Karpas-422 (cell line): ENCODE results near the gene WDFY1. TPM values are rescaled to one million over a fixed set of nuclear protein-coding genes. Genes with fewer than 3 reads are reported as not detected.

Experiments used
- DNase-seq: peaks from one replicate; pipeline ENCODE4 v3.0.0-alpha.2; 2015
- H2AFZ ChIP-seq: fragments of 200-600 bp; sonication (generic); 2 replicates; pipeline ENCODE4 v1.6.1; 2014; ENCODE audit warnings: antibody characterized with exemption, low read length, mixed read lengths
- H3K27ac ChIP-seq: fragments of 200-600 bp; sonication (generic); 2 replicates; pipeline ENCODE4 v1.5.1; 2014; ENCODE audit warnings: mild to moderate bottlenecking, low read length, moderate library complexity
- H3K27me3 ChIP-seq: fragments of 200-600 bp; sonication (generic); 2 replicates; pipeline ENCODE4 v1.6.1; 2014; ENCODE audit warnings: low read length, mixed read lengths
- H3K36me3 ChIP-seq: fragments of 200-600 bp; sonication (generic); 2 replicates; pipeline ENCODE4 v1.6.1; 2014; ENCODE audit warnings: low read length, mixed read lengths; ENCODE audit not compliant: insufficient read depth
- H3K4me1 ChIP-seq: fragments of 200-600 bp; sonication (generic); 2 replicates; pipeline ENCODE4 v1.6.1; 2014; ENCODE audit warnings: mild to moderate bottlenecking, low read length, mixed read lengths
- H3K4me2 ChIP-seq: fragments of 200-600 bp; sonication (generic); 2 replicates; pipeline ENCODE4 v1.6.1; 2014; ENCODE audit warnings: low read length, low read depth, mild to moderate bottlenecking; ENCODE audit not compliant: poor library complexity, severe bottlenecking
- H3K4me3 ChIP-seq: fragments of 200-600 bp; sonication (generic); 2 replicates; pipeline ENCODE4 v1.5.1; 2014; ENCODE audit warnings: mild to moderate bottlenecking, antibody characterized with exemption, low read length, mixed read lengths
- H3K79me2 ChIP-seq: fragments of 200-600 bp; sonication (generic); 2 replicates; pipeline ENCODE4 v1.6.1; 2014; ENCODE audit warnings: mild to moderate bottlenecking, low read length, mixed read lengths
- H3K9ac ChIP-seq: fragments of 200-600 bp; sonication (generic); 2 replicates; pipeline ENCODE4 v1.6.0; 2014; ENCODE audit warnings: low read length
- H3K9me2 ChIP-seq: fragments of 200-600 bp; sonication (generic), shearing (Covaris generic); replicated peaks from 2 replicates; pipeline ENCODE4 v1.6.0; 2014; ENCODE audit warnings: mild to moderate bottlenecking, low read length, moderate library complexity; ENCODE audit not compliant: insufficient read depth
- H3K9me3 ChIP-seq: fragments of 300-700, 200-600 bp; sonication (generic); 2 replicates; pipeline ENCODE4 v1.6.1; 2014; ENCODE audit warnings: low read length, mixed read lengths
- H4K20me1 ChIP-seq: fragments of 200-600 bp; sonication (generic); 2 replicates; pipeline ENCODE4 v1.6.1; 2014; ENCODE audit warnings: mild to moderate bottlenecking, antibody characterized with exemption, low read length, low read depth; ENCODE audit not compliant: insufficient read depth
- total RNA-seq: library from RNA; depleted of rRNA; stranded (reverse); fragments of >200 nt; shearing (Covaris generic); gene quantifications from 2 replicates; pipeline ENCODE4 v1.2.3, GENCODE V29; 2014; ENCODE audit warnings: low replicate concordance

Gene WDFY1
- total RNA-seq, 1 experiment from 2014 or later = 34.7 TPM

DNA sequence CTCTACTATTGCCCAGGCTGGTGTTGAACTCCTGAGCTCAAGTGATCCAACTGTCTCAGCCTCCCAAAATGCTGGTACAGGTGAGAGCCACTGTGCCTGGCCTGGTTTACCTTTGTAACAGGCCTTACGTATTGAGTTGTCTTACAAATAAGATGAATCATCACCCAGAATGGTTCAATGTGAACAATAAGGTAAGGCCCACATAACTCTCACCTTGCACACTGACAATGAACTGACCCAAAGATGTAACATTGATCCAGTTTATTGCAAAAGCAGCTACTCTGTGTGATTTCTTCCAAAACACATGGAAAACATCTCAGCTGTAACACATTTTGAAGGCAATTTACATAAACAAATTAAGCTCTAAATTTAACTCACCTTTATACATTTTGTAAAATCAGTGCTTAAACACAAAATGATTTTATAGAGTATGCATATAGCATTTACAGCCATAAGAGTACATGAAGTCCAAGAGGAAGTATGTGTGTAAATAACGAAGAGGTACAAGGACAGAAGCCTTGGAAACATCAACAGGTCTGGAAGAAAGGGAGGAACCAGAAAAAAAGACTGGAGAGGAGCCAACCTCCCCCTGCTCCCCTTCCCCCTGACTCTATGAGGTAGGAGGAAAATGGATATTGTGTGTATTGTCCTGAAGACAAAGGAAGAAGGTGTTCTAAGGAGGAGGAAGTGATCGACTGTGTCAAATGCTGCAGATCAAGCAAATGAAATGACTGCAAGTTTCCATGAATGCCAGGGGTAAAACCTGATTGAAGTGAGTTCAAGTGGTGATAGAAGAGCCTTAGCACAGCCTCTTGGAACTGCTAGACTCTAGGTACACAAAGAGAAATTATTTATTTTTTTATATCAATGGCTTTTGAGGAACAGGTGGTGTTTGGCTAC lies 5.6 kb upstream of the WDFY1 start:
- DNase-seq = no peak
- H3K4me2 ChIP-seq = peak overlapping the region; percentile 35
- H3K4me1 ChIP-seq = peaks cover 25% of the 10 kb centered on the region
- H3K27me3 ChIP-seq = no peaks in the 10 kb centered on the region
- no peaks in the 10 kb centered on the region for H4K20me1 ChIP-seq
- H3K9me2 ChIP-seq = no peaks in the 10 kb centered on the region
- no peaks in the 10 kb centered on the region for H3K36me3 ChIP-seq
- H3K27ac ChIP-seq = no peak overlapping the region
- H3K79me2 ChIP-seq = no peaks in the 10 kb centered on the region
- peak overlapping the region; percentile 18; the same call in 1 of the 2 replicates for H3K9ac ChIP-seq
- H2AFZ ChIP-seq = peak overlapping the region; percentile 96
- no peaks in the 10 kb centered on the region for H3K9me3 ChIP-seq
- no peak overlapping the region for H3K4me3 ChIP-seq

DNA sequence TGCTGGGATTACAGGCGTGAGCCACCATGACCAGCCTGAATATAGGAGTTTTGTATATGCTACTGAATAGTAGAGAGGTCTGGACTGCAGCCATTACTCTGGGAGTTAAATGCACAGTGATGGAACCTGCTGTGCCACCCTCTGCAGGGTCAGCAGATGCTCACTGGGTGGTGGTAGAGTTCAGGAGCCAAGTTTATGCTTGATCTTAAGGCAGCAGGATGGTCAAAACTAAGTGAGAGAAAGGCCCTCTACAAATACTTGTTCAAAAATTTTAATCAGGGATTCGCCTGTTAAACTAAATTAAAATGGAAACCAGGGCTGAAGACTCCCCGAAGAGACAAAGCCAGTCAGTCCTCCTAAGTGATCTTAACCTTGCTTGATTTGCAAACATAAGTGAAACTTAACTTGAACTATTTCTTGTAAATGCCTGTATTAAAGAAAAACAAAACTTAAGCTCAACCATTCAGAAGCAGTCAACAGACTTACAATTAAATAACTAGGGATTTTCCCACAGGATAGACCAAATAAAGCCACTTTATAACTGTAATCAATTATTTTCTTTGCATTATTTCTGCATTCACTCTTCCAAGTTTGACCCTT lies 4.2 kb upstream of the WDFY1 start:
- Histone ChIP-seq H2AFZ (no peak overlapping the region), H3K27ac (no peak overlapping the region)

DNA sequence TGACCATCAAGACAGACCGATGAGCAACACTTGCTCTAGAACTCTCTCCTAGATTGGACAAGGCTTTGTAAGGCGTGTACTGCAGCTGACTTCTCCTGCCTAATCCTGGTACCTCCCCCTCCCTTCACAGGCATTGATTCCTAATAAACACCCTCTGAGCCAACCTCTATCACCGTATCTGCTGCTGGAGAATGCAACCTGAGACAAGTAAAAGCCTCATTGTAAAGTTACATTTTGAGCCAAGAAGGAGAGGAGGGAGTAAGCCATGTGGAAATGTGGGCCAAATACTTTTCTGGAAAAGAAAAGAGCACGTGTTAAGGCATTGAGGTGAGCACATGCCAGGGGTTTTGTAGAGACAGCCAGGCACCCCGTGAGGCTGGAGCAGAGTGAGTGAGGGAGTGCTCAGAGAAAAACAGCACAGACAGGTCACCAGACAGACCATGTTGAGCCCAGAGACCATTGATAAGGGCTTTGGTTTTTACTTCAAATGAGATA lies 2.6 kb upstream of the WDFY1 start:
- Histone ChIP-seq H3K4me3 (no peak overlapping the region), H3K27ac (no peak overlapping the region), H3K79me2 (no peaks in the 10 kb centered on the region), H3K27me3 (no peaks in the 10 kb centered on the region), H3K9ac (no peak overlapping the region), H2AFZ (no peak overlapping the region), H3K4me1 (peaks cover 34% of the 10 kb centered on the region), H3K4me2 (no peak overlapping the region), H4K20me1 (no peaks in the 10 kb centered on the region), H3K36me3 (no peaks in the 10 kb centered on the region), H3K9me2 (no peaks in the 10 kb centered on the region), H3K9me3 (no peaks in the 10 kb centered on the region)
- no peak for DNase-seq

More for the DNA sequence above, 4.2 kb upstream of the WDFY1 start:
- DNase-seq = no peak
- H3K4me2 ChIP-seq = no peak overlapping the region
- no peaks in the 10 kb centered on the region for H3K36me3 ChIP-seq
- peaks cover 33% of the 10 kb centered on the region for H3K4me1 ChIP-seq
- H4K20me1 ChIP-seq = no peaks in the 10 kb centered on the region
- no peaks in the 10 kb centered on the region for H3K27me3 ChIP-seq
- no peak overlapping the region for H3K4me3 ChIP-seq
- no peaks in the 10 kb centered on the region for H3K79me2 ChIP-seq
- H3K9me3 ChIP-seq = no peaks in the 10 kb centered on the region
- H3K9ac ChIP-seq = no peak overlapping the region
- no peaks in the 10 kb centered on the region for H3K9me2 ChIP-seq

DNA sequence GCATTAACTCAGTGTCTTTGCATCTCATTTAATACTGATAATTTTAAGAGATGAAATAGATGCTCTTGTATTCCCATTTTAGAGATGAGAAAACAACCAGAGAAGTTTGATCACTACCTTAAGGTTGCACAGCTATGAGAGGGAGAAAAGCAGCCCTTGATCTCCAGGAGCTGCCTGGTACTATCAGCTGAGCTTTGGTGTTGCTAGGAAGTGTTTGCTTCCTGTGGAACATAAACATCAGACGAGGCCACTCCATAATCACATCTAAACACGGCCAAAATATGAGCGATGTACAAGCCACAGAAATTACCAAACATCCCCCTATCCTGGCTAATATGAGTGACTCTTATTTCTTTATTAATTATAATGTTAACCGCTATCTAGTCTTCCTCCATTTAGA lies 620 bp upstream of the WDFY1 start:
- DNase-seq = no peak
- Histone ChIP-seq H3K36me3 (no peaks in the 10 kb centered on the region), H3K9me2 (no peaks in the 10 kb centered on the region), H4K20me1 (no peaks in the 10 kb centered on the region), H3K27ac (no peak overlapping the region), H3K4me3 (peak overlapping the region; percentile 73), H3K4me2 (peak overlapping the region; percentile 69), H3K4me1 (peaks cover 21% of the 10 kb centered on the region), H3K79me2 (no peaks in the 10 kb centered on the region), H3K9me3 (no peaks in the 10 kb centered on the region), H2AFZ (peak overlapping the region; percentile 80), H3K9ac (peak overlapping the region; percentile 78), H3K27me3 (no peaks in the 10 kb centered on the region)

DNA sequence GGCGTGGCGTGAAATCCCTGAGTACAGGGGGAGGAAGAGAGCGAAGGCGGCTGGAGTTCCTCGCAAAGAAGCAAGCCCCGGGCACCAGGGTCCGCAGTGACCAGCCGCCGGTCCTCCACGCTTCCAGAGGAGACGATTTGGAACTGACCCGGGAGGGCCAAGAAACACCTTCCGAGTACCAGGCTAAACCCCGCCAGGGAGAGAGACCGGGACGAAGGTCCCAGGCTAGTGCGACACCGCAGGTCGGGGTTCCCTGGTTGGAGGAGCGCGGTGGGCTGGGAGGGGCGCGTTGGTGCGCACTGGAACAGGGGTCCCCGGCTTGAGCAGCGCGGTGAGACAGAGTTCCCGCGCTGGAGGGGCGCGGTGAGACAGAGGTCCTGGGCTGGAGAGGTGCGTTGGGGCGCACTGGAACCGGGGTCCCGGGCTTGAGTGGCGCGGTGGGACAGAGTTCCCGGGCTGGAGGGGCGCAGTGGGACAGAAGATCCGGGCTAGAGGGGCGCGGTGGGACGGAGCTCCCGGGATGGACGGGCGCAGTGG lies 901 bp downstream of the WDFY1 start:
- peak overlapping the region; percentile 69 for H3K4me2 ChIP-seq
- H2AFZ ChIP-seq = peak overlapping the region; percentile 86; the same call in 1 of the 2 replicates
- no peaks in the 10 kb centered on the region for H3K27me3 ChIP-seq
- no peaks in the 10 kb centered on the region for H3K36me3 ChIP-seq
- DNase-seq = no peak
- H3K4me3 ChIP-seq = peak overlapping the region; percentile 73
- H3K27ac ChIP-seq = no peak overlapping the region
- no peaks in the 10 kb centered on the region for H3K79me2 ChIP-seq
- H3K9ac ChIP-seq = peak overlapping the region; percentile 78
- H3K9me2 ChIP-seq = no peaks in the 10 kb centered on the region
- no peaks in the 10 kb centered on the region for H4K20me1 ChIP-seq
- no peaks in the 10 kb centered on the region for H3K9me3 ChIP-seq
- peaks cover 15% of the 10 kb centered on the region for H3K4me1 ChIP-seq

DNA sequence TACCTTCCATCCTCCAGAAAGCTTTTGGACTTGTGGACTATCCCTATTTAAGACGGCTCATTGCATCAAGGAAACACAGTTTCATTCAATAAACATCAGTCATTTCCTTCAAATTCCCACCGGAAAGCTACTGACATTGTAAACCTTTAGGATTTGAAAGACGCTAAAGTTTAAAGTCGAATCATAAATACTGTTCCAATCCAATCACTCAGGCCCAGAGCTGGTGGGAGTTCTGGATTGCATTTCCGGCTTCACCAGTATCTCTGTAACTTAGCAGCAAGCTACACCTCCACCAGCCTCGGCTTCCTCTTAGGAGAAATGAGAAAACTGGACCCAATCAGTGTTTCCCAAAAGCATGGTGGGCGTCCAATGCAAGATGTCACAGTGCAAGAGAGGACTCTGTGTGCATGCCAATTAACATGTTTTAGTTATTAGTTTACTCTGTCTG lies 1.6 kb downstream of the WDFY1 start:
- no peaks in the 10 kb centered on the region for H3K79me2 ChIP-seq
- no peak for DNase-seq
- no peak overlapping the region for H2AFZ ChIP-seq
- no peak overlapping the region for H3K9ac ChIP-seq
- peaks cover 15% of the 10 kb centered on the region for H3K4me1 ChIP-seq
- H3K9me2 ChIP-seq = no peaks in the 10 kb centered on the region
- H3K27me3 ChIP-seq = no peaks in the 10 kb centered on the region
- H3K4me2 ChIP-seq = no peak overlapping the region
- no peak overlapping the region for H3K27ac ChIP-seq
- no peaks in the 10 kb centered on the region for H3K36me3 ChIP-seq
- no peaks in the 10 kb centered on the region for H3K9me3 ChIP-seq
- H4K20me1 ChIP-seq = 0 out of 2 replicates have a peak, but pooled peaks cover 2% of the 10 kb centered on the region
- H3K4me3 ChIP-seq = no peak overlapping the region

DNA sequence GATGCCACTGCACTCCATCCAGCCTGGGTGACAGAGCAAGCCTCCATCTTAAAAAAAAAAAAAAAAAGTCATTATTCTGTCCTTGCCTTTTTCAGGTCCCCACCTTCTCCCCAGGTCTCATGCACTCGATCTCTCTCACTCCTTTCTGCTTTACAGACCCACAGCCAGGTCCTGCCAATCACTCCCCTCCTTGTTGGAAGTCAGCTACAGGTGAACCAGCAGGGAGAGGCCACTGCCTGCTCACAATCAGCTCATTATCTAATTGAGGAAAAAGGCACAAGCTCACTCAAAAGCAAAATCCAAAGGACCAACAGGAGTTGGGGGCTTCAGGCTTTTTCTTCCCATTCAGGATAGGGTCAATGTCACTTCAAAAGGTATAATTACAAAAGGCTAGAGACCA lies 2.0 kb downstream of the WDFY1 start:
- Histone ChIP-seq H4K20me1 (0 out of 2 replicates have a peak, but pooled peaks cover 2% of the 10 kb centered on the region), H2AFZ (no peak overlapping the region), H3K4me2 (no peak overlapping the region), H3K4me3 (no peak overlapping the region), H3K36me3 (no peaks in the 10 kb centered on the region), H3K9me2 (no peaks in the 10 kb centered on the region), H3K27me3 (no peaks in the 10 kb centered on the region), H3K79me2 (no peaks in the 10 kb centered on the region), H3K4me1 (peaks cover 15% of the 10 kb centered on the region), H3K27ac (no peak overlapping the region), H3K9ac (no peak overlapping the region), H3K9me3 (no peaks in the 10 kb centered on the region)
- no peak for DNase-seq
